Kidney glomerular epithelial cell (primary cell): ENCODE data around the gene GNG11.
A peak's percentile ranks its signal among the peaks of the same experiment; 100 is the strongest.
"Not testable (repeated sequence)": the region's sequence is repeated elsewhere in the genome, so short reads cannot be mapped to it uniquely, and the experiment has no call there.

Experiments
- DNase-seq: peaks from one replicate; lab custom pipeline; 2025; lab: John Stamatoyannopoulos, UW

The GNG11 gene

DNA sequence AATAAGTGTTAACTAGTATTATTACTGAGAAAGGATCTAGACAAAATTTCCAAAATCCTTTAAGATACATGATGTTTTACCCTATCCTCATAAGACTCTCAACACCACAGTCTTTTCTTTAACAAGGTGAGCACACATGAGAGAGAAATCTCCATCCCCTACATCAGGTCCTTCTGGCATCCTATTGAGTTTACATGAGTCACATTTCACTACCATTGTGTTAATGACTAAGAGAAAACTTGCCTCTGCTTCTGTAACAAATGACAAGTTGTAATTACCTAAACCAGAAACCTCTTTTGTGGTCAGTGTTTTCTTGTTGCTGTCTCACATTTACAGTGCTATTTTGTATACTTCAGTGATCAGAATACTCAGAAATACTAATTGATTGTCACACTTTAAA lies 9.9 kb upstream of the GNG11 start:
- peak; percentile 12 for DNase-seq

- no peak for DNase-seq
Observed at GRCh38 chr7:93913197-93913596, 8.3 kb upstream of the GNG11 start.

DNA sequence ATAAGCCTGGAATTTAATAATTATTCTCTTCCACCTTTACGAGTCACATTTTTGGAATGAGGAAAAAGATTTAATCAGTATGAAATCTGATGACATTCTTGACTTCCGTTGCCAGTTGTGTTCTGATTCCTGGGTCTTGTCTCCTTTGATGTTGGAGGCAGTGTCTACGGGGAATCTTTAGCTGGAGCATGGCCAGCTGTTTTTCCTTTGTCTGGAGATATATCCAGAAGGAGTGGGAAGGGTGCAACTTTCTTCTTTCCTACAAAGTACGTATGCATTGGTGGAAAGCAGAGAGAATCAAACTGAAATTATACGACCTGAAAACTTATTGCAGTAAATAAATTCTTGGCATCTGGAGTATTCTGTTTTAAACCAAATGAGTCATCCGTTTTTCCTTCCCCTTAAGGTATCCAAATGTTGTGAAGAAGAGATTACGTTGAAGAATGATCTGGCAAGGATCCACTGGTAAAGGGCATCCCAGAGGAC lies 6.9 kb upstream of the GNG11 start:
- DNase-seq, result no peak

DNA sequence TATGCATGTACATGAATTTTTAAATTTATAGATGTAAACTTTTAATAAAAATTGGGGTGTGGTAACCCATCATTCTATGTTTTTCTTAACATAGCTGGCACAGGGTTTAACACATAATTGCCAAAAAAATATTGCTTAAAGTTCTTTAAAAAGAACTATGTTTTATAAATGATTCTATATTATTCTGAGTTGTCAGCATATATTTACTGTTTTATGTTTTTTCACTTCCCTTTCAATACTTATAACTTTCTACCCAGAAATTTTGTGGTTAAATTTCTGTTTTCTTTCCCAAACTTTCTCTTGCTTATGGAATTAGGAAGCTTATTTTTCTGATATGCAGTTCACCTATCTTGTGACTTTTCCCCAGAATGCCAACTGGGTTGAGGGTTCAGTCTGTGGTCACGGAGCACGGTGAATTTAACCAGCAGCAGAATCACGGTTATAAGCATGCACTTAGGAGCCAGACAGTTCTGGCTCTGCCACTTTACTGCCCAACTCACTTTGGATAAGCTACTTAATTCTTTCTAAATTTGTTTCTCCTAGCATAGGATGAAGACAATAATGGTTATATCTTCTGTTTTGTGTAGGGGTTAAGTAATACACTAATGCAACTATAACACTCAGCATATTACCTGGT lies 6.2 kb upstream of the GNG11 start:
- not testable (repeated sequence) for DNase-seq

- DNase-seq, result not testable (repeated sequence)
Observed at GRCh38 chr7:93915888-93916287, 5.6 kb upstream of the GNG11 start.

DNA sequence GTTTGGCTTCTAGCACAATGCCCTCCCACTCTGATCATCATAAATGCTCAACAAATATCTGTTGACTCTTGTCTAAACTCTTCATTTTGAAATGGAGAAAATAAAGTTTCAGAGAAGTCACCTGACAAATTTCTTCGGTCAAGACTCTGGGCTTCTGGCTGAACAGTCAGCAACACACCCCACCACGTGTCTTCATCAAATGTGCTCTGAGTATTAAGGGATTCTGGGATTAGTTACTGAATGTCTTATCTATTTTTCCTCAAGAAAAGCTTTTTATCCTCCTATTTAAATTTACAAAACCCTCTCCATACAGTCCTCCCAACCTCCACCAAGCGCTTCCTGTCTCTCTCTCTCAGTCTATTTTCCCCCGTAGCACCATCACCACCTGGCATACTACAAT lies 5.2 kb upstream of the GNG11 start:
- DNase-seq, result not testable (repeated sequence)

DNA sequence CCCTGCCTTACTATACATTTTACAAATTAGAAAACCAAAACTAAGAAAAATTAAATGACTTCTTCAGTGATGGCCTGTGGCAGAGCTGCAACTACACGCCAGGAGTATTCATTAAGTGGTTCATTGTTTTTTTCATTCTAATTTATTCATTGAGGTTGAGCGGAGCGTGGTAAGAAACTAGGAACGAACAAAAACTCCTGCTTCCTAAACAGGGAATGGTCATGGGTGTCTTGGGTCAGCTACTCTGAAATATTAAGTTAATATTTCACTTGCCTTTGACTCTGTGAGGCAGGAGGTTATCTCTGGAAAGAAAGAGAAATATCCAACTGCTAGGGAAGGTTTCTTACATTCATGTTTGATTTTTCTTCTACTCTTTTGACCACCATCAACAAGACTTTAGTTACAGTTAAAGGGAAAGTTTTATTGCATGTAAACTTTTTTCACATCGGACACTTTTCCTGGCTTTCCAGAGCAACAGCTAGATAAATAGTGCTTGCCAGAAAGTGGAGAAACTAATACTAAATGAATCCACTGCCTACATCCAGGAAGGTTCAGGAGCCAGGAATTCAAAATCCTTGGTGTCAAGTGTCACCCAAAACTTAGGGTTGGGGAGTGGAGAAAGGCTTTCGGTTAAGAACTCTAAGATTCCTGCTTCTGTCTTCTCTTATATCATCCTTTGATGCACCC lies 896 bp upstream of the GNG11 start:
- peak; percentile 40 for DNase-seq

DNA sequence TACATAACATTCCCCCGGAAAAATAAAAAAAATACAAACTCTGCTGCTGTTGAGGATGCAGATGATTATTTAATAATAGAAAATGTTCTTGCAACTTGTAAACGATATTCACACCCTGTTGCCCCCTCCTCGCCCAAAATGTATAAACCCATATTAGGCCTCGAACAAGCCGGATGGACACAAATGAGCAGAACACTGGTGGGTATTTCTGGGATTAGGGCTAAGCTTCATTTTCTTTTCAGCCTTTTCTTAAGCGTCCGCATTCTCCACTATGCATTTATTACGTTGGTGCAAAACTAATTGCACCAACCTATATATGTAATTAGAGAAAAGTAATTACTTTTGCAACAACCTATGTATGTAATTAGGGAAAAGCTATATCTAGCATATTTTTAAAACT lies 349 bp upstream of the GNG11 start:
- no peak for DNase-seq

DNA sequence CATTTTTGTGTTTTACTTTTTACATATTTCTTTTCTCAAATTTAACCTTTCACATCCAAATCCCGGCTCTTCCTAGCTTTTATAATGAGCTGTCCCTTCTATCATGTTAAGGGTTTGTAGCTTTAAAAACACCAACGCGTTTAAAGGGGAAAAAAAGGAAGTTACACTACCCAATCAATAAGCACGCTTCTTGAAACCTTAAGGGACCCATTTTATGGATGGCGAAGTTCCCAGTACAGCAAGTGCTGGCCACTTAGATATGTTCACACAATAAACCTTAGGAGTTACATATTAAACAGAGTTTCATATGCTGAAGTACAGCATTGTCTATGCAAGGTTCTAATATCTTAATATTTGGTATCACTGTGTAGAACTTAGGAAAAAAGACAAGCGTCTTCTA lies 1.8 kb downstream of the GNG11 start:
- no peak for DNase-seq

DNA sequence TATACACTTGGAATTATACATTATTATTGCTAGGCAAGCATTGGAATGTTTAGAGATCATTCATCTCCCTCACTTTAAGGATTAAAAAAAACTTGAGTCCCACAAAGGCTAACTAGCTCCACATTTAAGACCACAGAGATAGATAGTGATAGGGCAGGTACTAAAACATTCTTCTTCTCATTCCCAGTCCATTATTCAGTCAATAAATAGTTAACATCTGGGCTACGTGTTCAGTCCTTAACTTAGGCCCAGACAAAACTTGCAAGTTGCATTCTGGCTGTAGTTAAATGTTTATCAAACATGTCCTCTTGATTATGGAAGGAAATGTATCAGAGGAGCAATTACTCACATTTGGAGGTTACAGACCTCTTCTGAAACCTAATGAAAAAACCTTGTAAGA lies 2.4 kb downstream of the GNG11 start:
- no peak for DNase-seq

GRCh38 chr7:93926800-93927199 lies 5.3 kb downstream of the GNG11 start:
- no peak for DNase-seq

DNA sequence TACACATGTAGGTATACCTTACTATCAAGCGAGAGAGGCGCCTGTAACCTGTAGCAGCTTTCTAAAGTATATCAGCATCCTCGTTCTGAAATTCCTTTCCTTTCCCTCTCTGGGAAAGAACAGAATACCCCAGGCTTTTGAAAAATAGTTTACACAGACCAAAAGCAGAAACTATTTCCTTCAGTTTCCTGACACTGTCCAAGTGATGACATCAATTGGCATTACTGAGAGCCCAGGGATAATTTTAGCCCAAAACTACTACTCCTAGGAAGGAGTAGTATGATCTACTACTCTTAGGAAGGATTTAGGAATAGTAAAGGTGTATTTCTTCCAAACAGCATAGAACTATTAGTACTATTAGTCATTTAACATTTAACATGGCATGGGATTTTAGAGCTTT lies 6.0 kb downstream of the GNG11 start:
- DNase-seq, result no peak

- DNase-seq, result no peak
Observed at GRCh38 chr7:93931655-93932054, 10.1 kb downstream of the GNG11 start.

DNA sequence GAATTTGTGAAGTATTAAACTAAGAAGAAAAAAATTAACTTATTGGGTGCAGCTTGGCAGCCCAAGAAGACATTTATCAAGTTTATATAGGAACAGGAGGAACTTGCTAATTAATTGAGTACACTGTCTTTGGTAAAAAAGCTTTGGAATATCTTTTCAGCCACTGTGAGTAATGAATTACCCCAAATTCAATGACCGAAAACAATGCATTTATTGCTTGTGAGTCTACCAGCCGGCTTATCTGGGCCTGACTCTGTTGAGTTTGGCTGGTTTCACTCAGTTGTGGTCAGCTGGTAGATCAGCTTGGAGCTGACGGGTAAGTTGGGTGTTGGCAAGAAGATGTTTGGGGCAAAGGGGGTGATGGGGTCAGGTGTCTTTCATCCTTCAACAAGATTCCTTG lies 11.6 kb downstream of the GNG11 start:
- no peak for DNase-seq

- no peak for DNase-seq
Observed at GRCh38 chr7:93935102-93935501, 13.6 kb downstream of the GNG11 start.

DNA sequence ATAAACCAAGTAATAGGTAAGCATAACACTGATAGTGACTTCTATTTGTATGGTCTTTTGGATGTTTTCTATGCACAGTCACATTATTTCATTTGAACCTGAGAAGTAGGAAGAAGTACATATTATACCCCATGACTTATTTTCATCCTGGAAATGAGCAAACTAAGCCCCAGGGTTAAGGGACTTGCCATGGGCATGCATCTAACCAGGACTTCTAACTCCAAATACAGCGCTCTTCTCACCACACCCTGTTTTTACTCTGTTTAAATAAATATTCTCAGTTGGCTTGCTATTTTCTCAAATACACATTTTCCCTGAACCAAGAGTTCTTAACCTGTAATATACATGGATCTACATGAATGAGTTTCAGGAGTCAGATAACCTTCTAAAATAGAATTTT lies 16.3 kb downstream of the GNG11 start:
- no peak for DNase-seq

DNA sequence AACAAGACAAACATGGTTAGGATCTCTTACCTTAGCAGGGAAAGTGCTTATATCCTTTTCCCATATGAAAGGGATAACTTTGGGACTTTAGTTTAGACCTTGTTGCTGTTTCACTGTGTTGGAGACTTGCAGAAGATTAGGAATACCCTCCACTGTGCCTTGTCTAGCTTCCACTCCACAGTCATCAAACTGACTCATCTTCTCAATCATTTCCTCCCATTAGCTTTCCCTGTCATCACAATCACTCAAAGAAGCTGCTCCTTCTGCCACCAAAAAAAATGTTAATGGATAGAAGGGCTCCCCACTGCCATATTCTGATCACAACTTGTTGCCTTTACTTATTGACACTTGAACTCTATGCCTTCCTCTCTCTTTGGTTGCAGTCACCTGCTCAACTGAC lies 16.8 kb downstream of the GNG11 start:
- no peak for DNase-seq

- DNase-seq, result no peak
Observed at GRCh38 chr7:93941945-93942344, 20.4 kb downstream of the GNG11 start.

DNA sequence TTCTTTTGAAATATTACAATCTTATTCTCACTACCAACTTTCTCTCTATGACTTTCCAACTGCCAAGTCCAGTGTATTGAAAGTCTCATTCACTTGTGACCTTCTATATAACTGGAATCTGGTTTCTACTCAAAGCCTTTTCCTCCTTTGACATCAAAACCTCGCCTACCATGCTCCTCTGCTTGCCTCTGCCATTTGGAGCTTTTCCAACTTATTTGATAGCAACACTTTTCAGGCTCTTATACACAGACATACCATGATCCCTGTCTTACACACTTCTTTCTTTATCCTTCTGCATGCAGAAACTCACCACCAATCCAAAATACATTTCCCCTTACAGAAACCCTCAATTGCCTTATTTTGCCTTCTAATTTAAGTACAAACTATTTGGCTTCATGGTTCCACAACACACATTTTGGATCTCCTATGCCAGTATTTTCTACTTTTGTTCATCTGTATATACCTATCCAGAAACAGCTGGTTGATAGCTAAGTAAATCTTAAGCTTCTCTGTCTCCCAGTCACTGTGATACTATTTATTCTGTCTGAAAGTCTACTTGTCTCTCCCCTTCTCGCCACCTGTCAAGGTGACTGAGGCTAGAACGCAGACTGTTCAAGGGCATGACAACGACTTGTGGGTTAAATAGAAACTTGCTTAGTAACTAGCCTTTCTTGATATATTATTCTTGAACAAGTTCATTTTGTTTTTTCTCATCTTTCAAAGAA lies 22.4 kb downstream of the GNG11 start:
- DNase-seq, result no peak

DNA sequence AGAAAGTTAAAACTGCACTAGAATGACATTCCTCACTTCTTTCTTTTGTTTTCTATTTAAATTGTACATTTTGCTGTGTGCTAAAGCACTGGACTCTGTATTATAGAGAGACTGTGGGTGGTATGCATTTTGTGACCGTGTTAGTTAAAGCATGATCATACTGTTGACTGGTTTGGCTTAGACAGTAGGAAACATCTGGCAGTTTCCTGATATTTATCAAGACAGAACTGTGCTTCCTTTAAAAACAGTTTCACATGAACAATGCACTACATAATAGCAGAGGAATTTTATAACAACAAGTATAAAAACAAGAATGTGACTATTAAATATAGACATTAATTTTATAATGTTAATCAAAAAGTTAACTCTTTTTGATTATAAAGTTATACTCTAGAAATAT lies 23.1 kb downstream of the GNG11 start:
- no peak for DNase-seq

DNA sequence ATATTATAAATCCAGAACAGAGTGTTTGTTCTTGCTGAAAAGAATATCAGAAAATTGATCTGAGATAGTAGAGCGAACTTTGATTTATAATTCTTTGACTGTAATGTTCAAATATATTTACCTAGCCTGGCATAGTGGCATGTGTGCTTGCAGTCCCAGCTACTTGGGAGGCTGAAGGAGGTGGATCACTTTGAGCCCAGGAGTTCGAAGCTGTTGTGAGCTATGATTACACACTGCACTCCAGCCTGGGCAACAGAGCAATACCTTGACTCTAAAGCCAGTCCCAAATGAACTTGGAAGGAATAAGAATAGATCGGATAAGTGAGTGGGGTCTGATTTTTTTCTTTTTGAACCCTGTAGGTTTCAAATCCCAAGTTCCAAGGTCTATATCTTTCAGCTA lies 23.5 kb downstream of the GNG11 start:
- DNase-seq, result no peak

DNA sequence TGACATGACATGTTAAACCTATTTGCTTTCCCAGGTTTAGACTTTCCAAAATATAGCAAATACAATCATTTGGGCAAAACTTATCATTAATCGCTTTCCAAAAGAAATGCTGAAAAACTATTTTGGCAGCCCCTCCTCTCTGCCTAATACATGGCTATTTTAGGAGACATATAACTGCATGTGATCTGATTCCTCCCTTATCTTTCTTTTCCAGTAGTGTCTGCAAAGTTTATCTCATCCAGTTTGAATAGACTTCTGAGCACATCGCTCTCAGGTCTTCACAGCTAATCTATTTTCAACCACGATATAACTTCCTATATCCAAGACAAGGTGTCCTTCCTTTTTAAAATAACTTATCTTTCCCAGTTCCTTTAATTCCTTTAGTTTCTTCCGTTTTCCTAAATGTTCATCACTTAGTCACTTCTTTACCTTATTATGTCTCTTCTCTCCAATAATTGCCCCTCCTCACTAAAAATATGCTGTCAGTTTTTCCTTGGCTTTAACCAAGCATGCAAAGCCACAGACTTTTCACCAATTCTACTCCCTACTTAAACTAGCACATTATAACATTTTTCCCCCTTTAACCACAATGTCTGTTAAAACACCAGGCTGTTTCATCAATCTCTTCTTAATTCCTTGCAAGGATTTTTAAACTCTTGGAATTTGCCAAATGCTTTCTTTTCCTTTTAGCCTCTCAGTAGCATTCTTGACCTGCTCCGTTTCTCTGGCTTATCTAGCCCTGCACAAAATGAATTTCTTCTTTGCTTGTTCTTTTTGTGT lies 24.4 kb downstream of the GNG11 start:
- no peak for DNase-seq
